ENCODE measurements around the gene NTSR1. TPM values are rescaled to one million over a fixed set of nuclear protein-coding genes. Genes with fewer than 3 reads are reported as not detected.

The NTSR1 gene
- total and polyA plus RNA-seq, 2 donors (not counting 1 experiment from before 2014, with no cell fraction given) = not detected

- H3K4me3 Mint-ChIP-seq = no peak overlapping the region
- ChIA-PET POLR2A (no interaction called here), CTCF (interaction anchor here (1.7 kb wide), 1 partner anchor 10 kb away, joined by 4 read pairs; no protein-coding TSS in a partner anchor)
- no peak overlapping the region for H3K27ac Mint-ChIP-seq
- WGBS (ENCODE audit: insufficient coverage) = 82% methylated on average over 6 of the region's 9 CpGs
- Histone ChIP-seq H3K9me3 (ENCODE audit: control extremely low read depth in 1 of 3, control insufficient read depth in 2 of 3, insufficient read depth in 1 of 3, low read length in 2 of 3) (peaks cover 0 to 7% (median 0%) of the 10 kb centered on the region in 3 donors), H3K27me3 (replicated peaks in 1 of 4; ENCODE audit: control extremely low read depth in 1 of 4, control insufficient read depth in 3 of 4, insufficient read depth in 4 of 4, low read length in 3 of 4) (peaks cover 0 to 19% (median 0%) of the 10 kb centered on the region in 4 experiments), H3K9ac (ENCODE audit: low read length) (no peak overlapping the region), H3K4me1 (ENCODE audit: control insufficient read depth in 2 of 2, insufficient read depth in 2 of 2, low read length in 2 of 2) (peaks cover 0 to 6% of the 10 kb centered on the region in 2 donors), H3K27ac (ENCODE audit: low read length in 2 of 2) (no peak overlapping the region), H3K79me2 (ENCODE audit: control insufficient read depth, insufficient read depth, low read length) (no peaks in the 10 kb centered on the region), H3K36me3 (replicated peaks in 1 of 2; ENCODE audit: control extremely low read depth in 1 of 2, control insufficient read depth in 1 of 2, extremely low read depth in 1 of 2, insufficient read depth in 2 of 2, low read length in 1 of 2) (no peaks in the 10 kb centered on the region), H4K20me1 (ENCODE audit: control insufficient read depth, insufficient read depth, low read length, poor library complexity, severe bottlenecking) (no peaks in the 10 kb centered on the region), H3K4me2 (replicated peaks; ENCODE audit: low read depth, low read length, poor library complexity, severe bottlenecking) (no peak overlapping the region), H3K4me3 (ENCODE audit: control extremely low read depth in 1 of 5, extremely low read depth in 1 of 5, insufficient read depth in 1 of 5, low read depth in 2 of 5, low read length in 4 of 5) (no peak overlapping the region), H2AFZ (ENCODE audit: insufficient read depth, low read depth, low read length, poor library complexity, severe bottlenecking) (no peak overlapping the region)
- H3K9me3 Mint-ChIP-seq (ENCODE audit: insufficient read depth) = no peaks in the 10 kb centered on the region
- no peak for ATAC-seq (ENCODE audit: low read depth)
- peaks cover 1% of the 10 kb centered on the region for H3K4me1 Mint-ChIP-seq
- intact Hi-C loops (cut with micrococcal nuclease) = no loop called here
- TF ChIP-seq EZH2 (IDR thresholded peaks at IDR 0.05; ENCODE audit: borderline replicate concordance, insufficient read depth, low read depth, low read length, poor library complexity, severe bottlenecking) = no peak
- no peak for TF ChIP-seq CTCF (IDR thresholded peaks at IDR 0.05)
- no peak for DNase-seq
- peaks cover 26% of the 10 kb centered on the region for H3K27me3 Mint-ChIP-seq
Observed at GRCh38 chr20:62728781-62729300, 20.2 kb downstream of the NTSR1 start.

- Histone ChIP-seq H3K9me3 (ENCODE audit: control extremely low read depth in 1 of 3, control insufficient read depth in 2 of 3, insufficient read depth in 1 of 3, low read length in 2 of 3) (peaks cover 0 to 3% (median 0%) of the 10 kb centered on the region in 3 donors), H4K20me1 (ENCODE audit: control insufficient read depth, insufficient read depth, low read length, poor library complexity, severe bottlenecking) (no peaks in the 10 kb centered on the region), H3K4me2 (replicated peaks; ENCODE audit: low read depth, low read length, poor library complexity, severe bottlenecking) (no peak overlapping the region), H3K27ac (ENCODE audit: low read length in 2 of 2) (no peak overlapping the region), H3K4me3 (ENCODE audit: control extremely low read depth in 1 of 5, extremely low read depth in 1 of 5, insufficient read depth in 1 of 5, low read depth in 2 of 5, low read length in 4 of 5) (no peak overlapping the region), H3K79me2 (ENCODE audit: control insufficient read depth, insufficient read depth, low read length) (no peaks in the 10 kb centered on the region), H3K36me3 (replicated peaks in 1 of 2; ENCODE audit: control extremely low read depth in 1 of 2, control insufficient read depth in 1 of 2, extremely low read depth in 1 of 2, insufficient read depth in 2 of 2, low read length in 1 of 2) (no peaks in the 10 kb centered on the region), H3K4me1 (ENCODE audit: control insufficient read depth in 2 of 2, insufficient read depth in 2 of 2, low read length in 2 of 2) (peaks cover 0 to 15% of the 10 kb centered on the region in 2 donors), H3K9ac (ENCODE audit: low read length) (no peak overlapping the region), H2AFZ (ENCODE audit: insufficient read depth, low read depth, low read length, poor library complexity, severe bottlenecking) (no peak overlapping the region), H3K27me3 (replicated peaks in 1 of 4; ENCODE audit: control extremely low read depth in 1 of 4, control insufficient read depth in 3 of 4, insufficient read depth in 4 of 4, low read length in 3 of 4) (peaks cover 0 to 5% (median 0%) of the 10 kb centered on the region in 4 experiments)
- ChIA-PET POLR2A (no interaction called here), CTCF (interaction anchor here (0.7 to 1.7 kb wide), 2 partner anchors 9 to 51 kb away, joined by 4 read pairs; no protein-coding TSS in a partner anchor)
- Mint-ChIP-seq H3K4me1 (peaks cover 6% of the 10 kb centered on the region), H3K4me3 (no peak overlapping the region), H3K9me3 (ENCODE audit: insufficient read depth) (no peaks in the 10 kb centered on the region), H3K27me3 (peaks cover 17% of the 10 kb centered on the region), H3K27ac (no peak overlapping the region)
- no peak for TF ChIP-seq CTCF (IDR thresholded peaks at IDR 0.05)
- TF ChIP-seq EZH2 (IDR thresholded peaks at IDR 0.05; ENCODE audit: borderline replicate concordance, insufficient read depth, low read depth, low read length, poor library complexity, severe bottlenecking) = no peak
- intact Hi-C loops (cut with micrococcal nuclease) = no loop called here
- ATAC-seq (ENCODE audit: low read depth) (no peak), DNase-seq (no peak)
- 93% methylated on average over 7 of the region's 13 CpGs for WGBS (ENCODE audit: insufficient coverage)
Observed at GRCh38 chr20:62730481-62730880, 21.8 kb downstream of the NTSR1 start.

All from B cell (primary cell).